Fibroblast of villous mesenchyme (primary cell): ENCODE results near the gene TRIM52. TPM values are rescaled to one million over a fixed set of nuclear protein-coding genes. Genes with fewer than 3 reads are reported as not detected.

Experiments used
- DNase-seq: peaks from one replicate; pipeline ENCODE4 v3.0.0-alpha.2; 2010; ENCODE audit warnings: low read depth
- H3K4me3 ChIP-seq: 2 replicates; pipeline ENCODE4 v1.5.1; 2011; ENCODE audit warnings: low read depth, mild to moderate bottlenecking, low read length
- total RNA-seq: library from RNA; depleted of rRNA; stranded (reverse); fragments of >200 nt; gene quantifications from 2 replicates; pipeline ENCODE4 v1.2.3, GENCODE V29; 2012
- TF ChIP-seq, protein P1 (sequence below): IDR thresholded peaks from 2 replicates; pipeline ENCODE4 v1.5.1; 2012; ENCODE audit warnings: low read depth, mild to moderate bottlenecking, low read length; ENCODE audit not compliant: insufficient read depth

The TRIM52 gene
- total RNA-seq, 1 donor, result 7.8 TPM

DNA sequence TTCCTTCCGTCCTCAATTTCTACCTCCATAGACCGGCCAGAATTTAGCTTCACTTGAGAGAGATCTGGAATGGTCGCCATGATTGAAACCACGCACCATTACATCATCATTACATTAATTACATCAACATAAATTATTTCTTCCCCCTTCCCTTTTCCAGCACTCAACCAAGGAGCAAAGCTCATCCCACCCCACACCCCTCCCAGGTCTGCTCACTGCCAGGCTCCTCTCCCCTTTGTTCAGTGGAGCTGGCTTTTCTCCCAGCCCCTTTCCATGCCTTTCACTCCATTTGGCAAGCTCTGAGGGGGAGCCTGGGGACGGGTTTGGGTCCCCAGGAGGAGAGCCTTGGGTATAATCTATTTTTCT, 25.6 kb downstream of the TRIM52 start:
- TF ChIP-seq, protein P1, sequence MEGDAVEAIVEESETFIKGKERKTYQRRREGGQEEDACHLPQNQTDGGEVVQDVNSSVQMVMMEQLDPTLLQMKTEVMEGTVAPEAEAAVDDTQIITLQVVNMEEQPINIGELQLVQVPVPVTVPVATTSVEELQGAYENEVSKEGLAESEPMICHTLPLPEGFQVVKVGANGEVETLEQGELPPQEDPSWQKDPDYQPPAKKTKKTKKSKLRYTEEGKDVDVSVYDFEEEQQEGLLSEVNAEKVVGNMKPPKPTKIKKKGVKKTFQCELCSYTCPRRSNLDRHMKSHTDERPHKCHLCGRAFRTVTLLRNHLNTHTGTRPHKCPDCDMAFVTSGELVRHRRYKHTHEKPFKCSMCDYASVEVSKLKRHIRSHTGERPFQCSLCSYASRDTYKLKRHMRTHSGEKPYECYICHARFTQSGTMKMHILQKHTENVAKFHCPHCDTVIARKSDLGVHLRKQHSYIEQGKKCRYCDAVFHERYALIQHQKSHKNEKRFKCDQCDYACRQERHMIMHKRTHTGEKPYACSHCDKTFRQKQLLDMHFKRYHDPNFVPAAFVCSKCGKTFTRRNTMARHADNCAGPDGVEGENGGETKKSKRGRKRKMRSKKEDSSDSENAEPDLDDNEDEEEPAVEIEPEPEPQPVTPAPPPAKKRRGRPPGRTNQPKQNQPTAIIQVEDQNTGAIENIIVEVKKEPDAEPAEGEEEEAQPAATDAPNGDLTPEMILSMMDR, result no peak
- no peak for DNase-seq
- H3K4me3 ChIP-seq, result no peak overlapping the region

DNA sequence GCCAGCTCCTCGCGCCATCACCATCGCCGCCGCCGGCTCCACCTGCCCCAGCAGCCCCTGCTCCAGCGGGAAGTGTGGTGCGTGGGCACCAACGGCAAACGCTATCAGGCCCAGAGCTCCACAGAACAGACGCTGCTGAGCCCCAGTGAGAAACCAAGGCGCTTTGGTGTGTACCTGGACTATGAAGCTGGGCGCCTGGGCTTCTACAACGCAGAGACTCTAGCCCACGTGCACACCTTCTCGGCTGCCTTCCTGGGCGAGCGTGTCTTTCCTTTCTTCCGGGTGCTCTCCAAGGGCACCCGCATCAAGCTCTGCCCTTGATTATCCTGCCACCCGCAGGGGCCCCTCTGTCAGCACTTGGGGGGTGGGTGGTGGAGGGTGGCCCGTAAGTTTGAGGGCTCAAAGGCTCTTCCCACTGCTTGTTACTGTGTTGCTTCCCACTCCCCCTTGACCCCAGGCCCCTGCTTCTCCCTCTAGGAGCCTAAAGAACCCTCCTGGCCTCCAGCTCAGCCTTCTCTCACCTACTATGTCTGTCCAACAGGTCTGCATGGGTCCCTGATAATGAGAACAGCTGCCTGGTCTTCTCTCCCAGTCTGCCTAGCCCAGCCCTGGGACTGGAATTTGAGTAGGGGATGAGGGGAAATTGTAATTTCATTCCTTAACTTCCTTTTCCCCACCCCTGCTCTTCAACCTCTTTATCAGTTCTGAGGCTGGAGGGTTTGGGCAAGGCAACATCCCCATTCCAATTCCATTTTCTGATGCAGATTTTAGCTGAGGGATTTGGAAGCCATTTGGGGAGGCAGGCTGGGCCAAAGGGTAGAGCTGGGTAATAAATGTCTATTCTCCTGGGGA, 26.3 kb downstream of the TRIM52 start:
- TF ChIP-seq, protein P1, result no peak
- H3K4me3 ChIP-seq, result no peak overlapping the region
- no peak for DNase-seq

DNA sequence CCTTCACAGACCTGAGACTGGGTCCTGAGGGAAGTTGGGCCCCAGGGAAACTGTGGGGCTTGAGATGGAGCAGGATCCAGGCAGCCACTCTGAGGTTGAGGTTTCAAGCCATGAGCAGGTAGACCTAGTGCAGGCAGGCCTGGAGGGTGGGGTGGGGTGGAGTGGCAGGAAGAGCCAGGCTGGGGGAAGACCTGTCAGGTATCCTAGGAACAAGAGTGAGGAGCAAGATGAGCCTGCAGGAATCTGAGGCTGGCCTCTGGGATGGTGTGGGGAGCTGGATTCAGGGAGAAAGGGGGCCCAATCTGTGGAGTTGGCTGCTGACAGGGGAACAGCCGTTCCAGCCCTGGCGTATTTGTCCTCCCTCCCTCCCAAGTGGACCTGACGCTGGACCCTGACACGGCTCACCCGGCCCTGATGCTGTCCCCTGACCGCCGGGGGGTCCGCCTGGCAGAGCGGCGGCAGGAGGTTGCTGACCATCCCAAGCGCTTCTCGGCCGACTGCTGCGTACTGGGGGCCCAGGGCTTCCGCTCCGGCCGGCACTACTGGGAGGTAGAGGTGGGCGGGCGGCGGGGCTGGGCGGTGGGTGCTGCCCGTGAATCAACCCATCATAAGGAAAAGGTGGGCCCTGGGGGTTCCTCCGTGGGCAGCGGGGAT, 27.0 kb downstream of the TRIM52 start:
- TF ChIP-seq, protein P1, result no peak
- no peak for DNase-seq
- H3K4me3 ChIP-seq, result no peak overlapping the region

DNA sequence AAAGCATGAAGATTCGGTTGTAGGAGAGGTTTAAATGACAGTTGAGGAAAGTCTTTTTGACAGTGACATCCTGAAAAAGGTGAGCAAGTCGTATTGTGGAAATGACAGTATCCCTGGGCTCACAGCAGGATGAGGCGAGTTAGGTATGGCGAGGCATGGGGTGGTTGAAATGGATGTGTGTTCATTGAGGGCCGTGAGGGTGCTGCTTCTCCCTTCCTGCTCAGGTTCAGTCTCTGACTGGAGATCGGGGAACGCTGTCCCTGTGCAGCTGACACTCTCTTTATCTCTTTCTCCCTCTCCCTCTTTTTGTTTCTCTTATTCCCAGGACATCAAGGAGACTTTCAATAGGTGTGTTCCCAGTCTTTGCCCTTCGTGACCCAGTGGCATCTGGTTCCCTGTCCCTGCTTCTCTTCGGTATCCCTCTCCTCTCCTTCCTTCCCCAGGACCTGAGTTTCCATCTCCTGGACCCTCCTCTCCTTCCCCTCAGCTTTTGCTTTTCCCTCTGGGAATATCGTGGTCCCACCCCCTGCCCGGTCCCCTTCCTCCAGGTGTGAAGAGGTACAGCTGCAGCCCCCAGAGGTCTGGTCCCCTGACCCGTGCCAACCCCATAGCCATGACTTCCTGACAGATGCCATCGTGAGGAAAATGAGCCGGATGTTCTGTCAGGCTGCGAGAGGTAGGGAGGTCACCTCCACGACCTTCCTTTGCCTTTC, 27.7 kb downstream of the TRIM52 start:
- no peak for DNase-seq
- TF ChIP-seq, protein P1, result no peak
- H3K4me3 ChIP-seq, result no peak overlapping the region

DNA sequence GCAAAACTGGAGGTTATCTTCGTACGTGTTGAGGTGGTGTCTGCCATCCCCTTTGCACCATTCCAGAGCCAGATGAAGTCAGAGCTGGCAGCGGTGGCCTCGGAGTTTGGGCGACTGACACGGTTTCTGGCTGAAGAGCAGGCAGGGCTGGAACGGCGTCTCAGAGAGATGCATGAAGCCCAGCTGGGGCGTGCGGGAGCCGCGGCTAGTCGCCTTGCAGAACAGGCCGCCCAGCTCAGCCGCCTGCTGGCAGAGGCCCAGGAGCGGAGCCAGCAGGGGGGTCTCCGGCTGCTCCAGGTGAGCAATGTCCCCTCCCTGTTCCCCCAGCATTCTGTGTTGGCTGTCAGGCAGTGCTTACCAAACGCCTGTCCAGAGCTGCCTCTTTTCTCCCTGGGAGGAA, 28.4 kb downstream of the TRIM52 start:
- no peak for DNase-seq
- no peak overlapping the region for H3K4me3 ChIP-seq
- TF ChIP-seq, protein P1, result no peak

DNA sequence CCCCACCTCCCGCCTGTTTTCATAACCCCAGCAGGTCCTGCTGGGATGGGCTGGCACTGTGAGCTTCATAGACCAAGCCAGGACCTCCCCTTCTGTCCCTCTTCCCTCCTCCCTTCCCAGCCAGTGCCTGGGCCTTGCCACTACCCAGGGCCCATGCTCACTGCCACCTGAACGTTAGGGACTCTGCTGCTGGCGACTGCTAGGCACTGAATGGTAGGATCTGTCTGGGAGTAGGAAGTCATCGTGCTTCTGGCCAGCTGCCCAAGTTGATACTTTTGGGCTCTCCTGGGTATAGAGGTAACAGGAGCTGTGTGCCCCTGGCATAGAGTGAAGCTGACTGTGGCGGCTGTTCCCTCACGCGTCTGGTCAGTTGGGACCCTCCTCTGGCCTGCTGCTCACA, 29.5 kb downstream of the TRIM52 start:
- TF ChIP-seq, protein P1, result no peak
- no peak overlapping the region for H3K4me3 ChIP-seq
- no peak for DNase-seq
